Psoas muscle (tissue), 8 donors: ENCODE measurements around the gene MID1. TPM values are rescaled to one million over a fixed set of nuclear protein-coding genes. Genes with fewer than 3 reads are reported as not detected.

Experiments used
- ATAC-seq, 4 donors: fragments of 200-7000 bp; cut with Tn5 transposase; one replicate each; pipeline ENCODE4 v1.9.1; 2020; ENCODE audit warnings: moderate library complexity in 3 of 4, mild to moderate bottlenecking in 2 of 4
- DNase-seq, 2 donors: peaks; one replicate each; pipeline ENCODE4 v3.0.0-alpha.2; 2020
- H3K27ac ChIP-seq: fragments of 200-600 bp; one replicate; pipeline ENCODE4 v1.8.0; 2022
- H3K27me3 ChIP-seq, 3 donors: fragments of 200-600 bp in 1 of 3; one replicate each; pipeline versions ENCODE4 v1.6.1 to v1.8.0; 2013 to 2022; ENCODE audit warnings: low read length in 2 of 3, mild to moderate bottlenecking in 2 of 3, moderate library complexity in 1 of 3; ENCODE audit not compliant: insufficient read depth in 3 of 3
- H3K36me3 ChIP-seq, 2 donors: fragments of 200-600 bp in 1 of 2; one replicate each; pipeline versions ENCODE4 v1.6.1 to v1.8.0; 2013 to 2022; ENCODE audit warnings: low read depth in 1 of 2, mild to moderate bottlenecking in 1 of 2, moderate library complexity in 1 of 2; ENCODE audit not compliant: insufficient read depth in 1 of 2
- H3K4me1 ChIP-seq: fragments of 200-600 bp; one replicate; pipeline ENCODE4 v1.8.0; 2022
- H3K4me3 ChIP-seq: fragments of 200-600 bp; one replicate; pipeline ENCODE4 v1.8.0; 2022; ENCODE audit warnings: mild to moderate bottlenecking
- H3K9me3 ChIP-seq: fragments of 200-600 bp; one replicate; pipeline ENCODE4 v1.8.0; 2022
- CTCF ChIP-seq: fragments of 200-600 bp; IDR thresholded peaks from one replicate; pipeline ENCODE4 v1.8.0; 2022; ENCODE audit warnings: antibody characterized with exemption
- WGBS, 3 donors: extraction: QIAGEN DNeasy Blood & Tissue Kit; methylation state at CpG; one replicate each; pipeline versions ENCODE4 v1.1.6 to v1.1.7; 2013; 5-methylcytosine and 5-hydroxymethylcytosine counted together
- intact Hi-C, 2 donors: fragments of 100-400 bp; cut with DNase I; formaldehyde crosslinking; loops; one replicate each; pipeline versions ENCODE4 v1.11.0 to v1.14.2; 2022
- polyA plus RNA-seq, 3 donors: library from polyadenylated mRNA; stranded (reverse); fragments of 200-250 nt; gene quantifications; one replicate each; pipeline ENCODE4 v1.2.3, GENCODE V29; 2013
- total RNA-seq, 4 donors: library from RNA; stranded (reverse); fragmentation: NEBNext Ultra II Directional in 2 of 4; extraction: Animal tissue kit (Norgen Biotek cat#: 25700) in 2 of 4; gene quantifications; one replicate each; pipeline versions ENCODE4 v1.2.1 to v1.2.4, GENCODE V29; 2021 to 2023
- donor health status: healthy with polysubstance abuse.
- donor health status: DM: no; HTN: no; CAD: no; lungs with moderate emphysema.
- donor health status: Bipolar disorder and iron deficiency.
- donor health status: healthy.
- donor health status: DM: yes; HTN: yes; CAD: no.
- donor health status: DM: no; HTN: no; CAD: no.
- donor health status: DM: no; HTN: no; CAD: no.
- donor health status: DM: yes; HTN: yes; CAD: no.

The MID1 gene
- total and polyA plus RNA-seq, 7 donors: 0.28 to 1.6 (median 0.90) TPM

GRCh38 chrX:10615931-10616774, 4.2 kb downstream of the MID1 start:
- no peaks in the 10 kb centered on the region for H3K9me3 ChIP-seq
- TF ChIP-seq CTCF: peak; percentile 71
- H3K4me1 ChIP-seq: no peaks in the 10 kb centered on the region
- DNase-seq (no peak), ATAC-seq (peak; percentile 47 to 85 (median 62))
- H3K36me3 ChIP-seq: no peaks in the 10 kb centered on the region
- H3K27me3 ChIP-seq: peaks cover 0 to 48% (median 0%) of the 10 kb centered on the region in 3 donors
- intact Hi-C loops: loop anchor here (2.0 to 5.0 kb wide), 2 partner anchors 424 to 427 kb away; no protein-coding TSS in a partner anchor
- WGBS, 3 donors: 41 to 43% (median 42%) methylated on average over 14 of the region's 14 CpGs
- no peak overlapping the region for H3K4me3 ChIP-seq
- no peak overlapping the region for H3K27ac ChIP-seq

GRCh38 chrX:10612215-10612614, 8.2 kb downstream of the MID1 start:
- no peak for TF ChIP-seq CTCF
- no peak overlapping the region for H3K27ac ChIP-seq
- no peaks in the 10 kb centered on the region for H3K4me1 ChIP-seq
- peaks cover 0 to 19% (median 0%) of the 10 kb centered on the region in 3 donors for H3K27me3 ChIP-seq
- no peak for ATAC-seq
- WGBS, 3 donors: 59 to 67% (median 61%) methylated on average over 4 of the region's 4 CpGs
- intact Hi-C loops: no loop called here
- no peak for DNase-seq
- no peaks in the 10 kb centered on the region for H3K9me3 ChIP-seq
- no peak overlapping the region for H3K4me3 ChIP-seq
- no peaks in the 10 kb centered on the region for H3K36me3 ChIP-seq

DNA sequence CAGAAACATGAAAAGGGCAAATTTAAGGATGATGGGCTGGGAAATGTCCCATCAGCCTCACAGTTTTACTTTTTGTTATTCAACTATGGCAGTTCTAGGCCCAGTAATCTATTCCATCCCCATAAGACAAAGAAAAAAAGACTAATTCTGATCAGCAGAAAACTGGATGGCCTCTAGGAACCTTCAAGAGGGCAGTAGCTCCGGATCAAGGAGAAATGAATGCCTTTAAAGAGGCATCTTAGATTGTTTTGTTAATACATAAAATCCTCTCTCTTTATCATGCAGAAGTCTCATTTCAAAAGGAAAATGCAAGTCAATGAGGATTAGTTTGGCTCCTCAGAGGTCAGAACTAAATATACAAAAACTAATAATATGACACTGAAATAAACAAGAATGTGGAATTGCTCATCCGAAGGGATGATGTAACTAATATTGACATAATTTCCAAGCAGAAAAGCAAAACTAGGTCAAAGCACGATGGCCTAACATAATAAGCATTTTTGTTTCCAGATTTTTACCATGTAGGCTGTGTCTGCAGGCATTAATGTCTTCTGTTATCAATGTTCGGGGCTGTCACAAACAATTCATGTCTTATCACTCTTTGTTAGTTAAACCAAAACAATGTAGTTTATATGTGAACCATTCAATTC, 8.8 kb downstream of the MID1 start:
- intact Hi-C loops: no loop called here
- no peaks in the 10 kb centered on the region for H3K9me3 ChIP-seq
- H3K4me3 ChIP-seq: no peak overlapping the region
- no peak for DNase-seq
- WGBS, 3 donors: 32 to 50% (median 49%) methylated on average over 4 of the region's 4 CpGs
- peaks cover 0 to 14% (median 0%) of the 10 kb centered on the region in 3 donors for H3K27me3 ChIP-seq
- no peak for TF ChIP-seq CTCF
- H3K36me3 ChIP-seq: no peaks in the 10 kb centered on the region
- no peaks in the 10 kb centered on the region for H3K4me1 ChIP-seq
- H3K27ac ChIP-seq: no peak overlapping the region
- ATAC-seq: no peak

- H3K9me3 ChIP-seq: no peaks in the 10 kb centered on the region
- TF ChIP-seq CTCF: no peak
- H3K4me3 ChIP-seq: no peak overlapping the region
- H3K27ac ChIP-seq: no peak overlapping the region
- H3K27me3 ChIP-seq: peaks cover 0 to 6% (median 0%) of the 10 kb centered on the region in 3 donors
- 76 to 93% (median 91%) methylated on average over 3 of the region's 3 CpGs for WGBS, 3 donors
- no peaks in the 10 kb centered on the region for H3K36me3 ChIP-seq
- no peak for ATAC-seq
- intact Hi-C loops: no loop called here
- DNase-seq: no peak
- H3K4me1 ChIP-seq: no peaks in the 10 kb centered on the region
These were observed 12.3 kb downstream of the MID1 start for GRCh38 chrX:10608099-10608498.
